Stimulated activated CD8-positive, alpha-beta memory T cell treated with anti-CD3 and anti-CD28 coated beads, Interleukin-2, amount 100 ng/mL, for 48 hours (primary cell): ENCODE measurements around the gene FAM117B.
"Not testable (repeated sequence)": the region's sequence is repeated elsewhere in the genome, so short reads cannot be mapped to it uniquely, and the experiment has no call there.

ENCODE experiments used
- DNase-seq, 2 donors: peaks; one replicate each; pipeline ENCODE4 v3.0.0-alpha.2; 2020; ENCODE audit warnings: low read depth in 2 of 2

The FAM117B gene

DNA sequence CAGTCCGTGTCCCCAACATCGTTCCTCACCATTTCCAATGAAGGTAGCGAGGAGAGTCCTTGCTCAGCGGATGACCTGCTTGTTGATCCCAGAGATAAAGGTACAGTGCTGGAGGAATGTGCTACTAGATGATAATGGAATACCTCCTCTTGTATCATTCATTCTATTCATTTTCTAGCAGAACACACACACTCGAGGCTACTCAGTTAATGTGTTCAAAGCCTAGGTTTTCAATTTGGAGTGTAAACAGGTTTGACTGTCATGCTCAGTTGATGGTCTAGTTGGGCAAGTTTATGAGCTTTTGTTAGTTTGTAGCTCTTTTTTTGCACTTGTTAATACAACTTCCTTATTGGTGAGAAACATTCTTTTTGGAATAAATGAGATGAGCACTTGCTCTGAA lies 122.6 kb downstream of the FAM117B start:
- DNase-seq = no peak

- DNase-seq = no peak
Measured at GRCh38 chr2:202758128-202758527, 123.4 kb downstream of the FAM117B start.

- DNase-seq = no peak
Measured at GRCh38 chr2:202758604-202759003, 123.8 kb downstream of the FAM117B start.

- no peak for DNase-seq
Measured at GRCh38 chr2:202760848-202761247, 126.1 kb downstream of the FAM117B start.

DNA sequence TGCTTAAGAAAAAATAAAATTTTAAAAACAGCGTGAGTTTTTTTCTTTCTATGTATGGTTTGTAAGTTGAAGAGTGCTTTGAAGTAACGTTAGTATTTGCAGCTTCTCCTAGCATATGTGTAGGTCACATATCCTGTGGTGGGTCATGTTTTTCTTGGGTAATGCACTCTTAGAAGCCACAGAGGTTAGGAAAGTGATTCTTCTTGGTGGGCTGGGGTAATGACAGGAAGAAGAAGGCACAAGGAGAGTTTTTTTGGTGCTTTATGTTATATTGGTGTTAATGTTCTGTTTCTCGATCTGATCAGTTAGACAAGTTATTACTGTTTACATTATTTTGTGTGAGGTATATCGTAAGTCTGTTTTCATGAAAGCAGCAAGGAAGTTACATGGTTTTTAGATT lies 127.8 kb downstream of the FAM117B start:
- no peak for DNase-seq

DNA sequence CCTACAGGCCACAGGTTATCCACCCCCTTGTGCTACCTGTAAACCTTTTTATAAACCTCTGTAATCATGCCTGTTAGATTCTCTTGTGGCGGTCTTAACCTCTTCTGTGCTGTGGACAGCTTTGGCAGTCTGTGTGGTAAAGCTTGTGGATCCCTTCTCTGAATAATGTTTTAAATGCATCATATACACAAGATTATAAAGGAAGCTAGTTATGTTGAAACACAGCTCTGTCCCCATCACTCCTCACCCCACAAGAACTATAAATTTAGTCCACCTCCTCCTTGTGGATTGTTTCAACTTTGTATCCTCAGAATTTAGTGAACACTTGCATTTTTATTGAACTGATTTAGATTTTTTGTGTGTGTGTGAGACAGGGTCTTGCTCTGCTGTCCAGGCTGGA lies 129.1 kb downstream of the FAM117B start:
- no peak for DNase-seq

DNA sequence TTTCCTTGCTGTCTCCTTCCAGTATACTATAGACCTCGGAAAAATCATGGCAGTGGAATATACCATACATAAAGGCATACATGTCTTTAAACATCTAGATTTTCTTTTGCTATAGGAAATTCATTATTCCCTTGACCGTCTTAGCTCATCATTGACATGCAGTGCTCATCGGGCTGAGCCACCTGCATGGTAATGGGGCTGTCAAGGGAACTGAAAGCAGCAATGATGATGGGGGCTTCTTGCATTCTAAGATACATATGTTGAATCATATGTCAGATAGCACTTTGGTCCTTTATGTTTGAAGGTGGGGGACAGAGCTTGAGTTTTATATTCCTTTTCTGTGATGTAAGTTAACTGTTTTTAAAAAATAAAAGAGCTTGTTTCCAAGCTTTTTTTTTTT lies 130.2 kb downstream of the FAM117B start:
- no peak for DNase-seq

DNA sequence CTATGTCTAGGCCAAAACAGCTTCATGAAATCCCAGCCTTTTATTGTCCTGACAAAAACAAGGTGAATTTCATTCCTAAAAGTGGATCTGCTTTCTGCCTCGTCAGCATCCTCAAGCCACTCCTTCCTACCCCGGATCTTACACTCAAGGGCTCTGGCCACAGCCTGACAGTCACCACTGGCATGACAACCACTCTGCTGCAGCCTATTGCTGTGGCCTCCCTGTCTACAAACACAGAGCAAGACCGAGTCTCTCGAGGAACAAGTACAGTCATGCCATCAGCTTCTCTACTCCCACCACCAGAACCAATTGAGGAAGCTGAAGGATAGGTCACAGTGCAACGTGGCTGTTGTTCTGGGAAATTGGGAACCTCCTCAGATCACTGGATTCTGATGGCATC lies 130.7 kb downstream of the FAM117B start:
- DNase-seq = no peak

- DNase-seq = no peak
Measured at GRCh38 chr2:202768273-202768672, 133.5 kb downstream of the FAM117B start.

DNA sequence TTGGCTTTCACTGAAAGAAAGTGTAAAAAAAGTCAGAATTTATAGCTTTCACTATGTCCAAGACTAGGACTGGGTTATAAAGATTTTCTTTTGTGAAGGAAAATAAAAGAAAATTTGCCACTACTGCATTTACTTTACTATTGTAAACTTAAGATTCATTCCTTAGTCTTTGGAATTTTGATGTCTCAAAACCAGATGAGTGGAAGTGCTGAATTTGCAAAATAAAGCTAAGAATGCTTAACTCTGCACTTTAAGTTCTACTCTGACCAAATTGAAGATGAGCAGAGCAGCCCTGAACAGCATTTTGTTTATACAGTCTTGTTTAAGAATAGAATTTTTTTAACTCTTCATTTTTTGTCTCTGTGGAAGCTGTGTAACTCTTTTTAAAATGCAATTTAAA lies 134.4 kb downstream of the FAM117B start:
- DNase-seq = no peak

DNA sequence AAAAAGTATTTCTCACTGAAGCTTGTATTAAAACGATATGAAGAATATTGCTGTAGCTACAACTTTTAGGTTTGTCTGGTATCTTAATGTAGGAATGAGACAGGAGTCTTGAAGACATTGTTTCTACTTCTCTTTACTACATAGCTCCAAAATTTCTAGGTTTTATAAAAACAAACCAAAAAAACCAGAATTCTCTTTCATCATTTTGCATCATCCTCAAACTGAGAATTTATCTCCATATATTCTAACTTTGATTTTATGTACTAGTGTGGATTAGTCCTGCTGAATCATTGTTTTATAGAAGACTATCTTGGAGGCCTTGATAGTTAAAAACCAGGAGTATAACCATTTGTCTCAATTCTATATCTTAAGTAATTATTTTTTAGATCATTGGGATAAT lies 136.6 kb downstream of the FAM117B start:
- no peak for DNase-seq

- no peak for DNase-seq
Measured at GRCh38 chr2:202771741-202772460, 137.1 kb downstream of the FAM117B start.

DNA sequence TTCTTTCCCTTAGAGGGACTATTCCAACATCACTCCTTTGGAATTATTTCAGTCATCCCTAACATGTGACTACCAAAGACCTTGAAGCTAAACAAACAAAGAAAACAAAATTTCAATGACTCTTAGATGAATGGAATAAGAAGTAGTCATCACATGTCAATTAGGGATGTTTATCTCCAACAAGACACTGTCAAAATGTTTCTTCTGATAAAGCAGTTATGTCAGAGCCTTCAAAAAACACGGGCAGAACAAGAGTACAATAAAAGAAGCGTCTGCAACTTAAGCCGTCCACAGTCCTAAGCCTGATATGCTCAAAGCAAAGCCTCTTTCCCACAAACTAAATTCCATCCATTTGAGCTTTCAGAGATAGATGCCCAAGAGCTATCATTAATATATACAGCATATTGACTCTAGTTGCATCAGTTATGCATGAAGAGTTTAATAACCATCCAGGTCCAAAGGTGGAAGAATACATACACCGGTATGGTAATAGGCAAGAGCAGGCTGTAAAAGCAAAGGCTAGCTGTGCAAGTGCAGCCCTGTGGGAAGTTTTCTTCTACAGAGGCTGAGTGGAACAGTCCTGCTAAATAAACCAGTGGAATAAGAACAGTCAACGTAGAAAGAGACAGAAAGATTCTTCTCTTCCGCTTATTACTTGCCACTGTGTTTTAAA lies 138.7 kb downstream of the FAM117B start:
- DNase-seq = no peak

- no peak for DNase-seq
Measured at GRCh38 chr2:202774104-202774503, 139.3 kb downstream of the FAM117B start.

GRCh38 chr2:202778217-202778616 lies 143.4 kb downstream of the FAM117B start:
- no peak for DNase-seq

DNA sequence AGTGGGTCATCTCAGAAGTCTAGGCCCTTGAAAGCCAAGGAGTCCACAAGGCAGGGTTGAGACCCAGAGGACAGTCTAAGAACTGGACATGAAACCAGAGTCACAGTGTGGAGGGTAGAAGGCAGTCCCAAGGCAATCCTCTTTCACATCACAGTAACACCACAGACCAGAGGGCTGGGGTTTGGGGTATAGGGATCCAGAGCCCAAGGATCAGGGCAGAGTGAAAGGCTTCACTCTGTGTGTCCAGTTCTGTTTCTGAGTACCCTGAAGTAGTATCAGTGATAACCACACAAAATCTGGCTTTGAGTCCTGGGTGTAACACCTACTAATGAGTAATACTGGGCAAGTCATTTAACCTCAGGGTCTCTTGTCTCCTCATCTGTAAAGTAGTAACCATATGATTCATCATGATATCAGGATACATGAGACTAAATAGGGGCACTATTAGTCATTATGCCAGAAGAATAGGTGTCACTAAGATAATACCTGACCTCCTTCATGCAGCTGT lies 145.8 kb downstream of the FAM117B start:
- DNase-seq = no peak

- no peak for DNase-seq
Measured at GRCh38 chr2:202782940-202783558, 148.3 kb downstream of the FAM117B start.

GRCh38 chr2:202786842-202787241 lies 152.1 kb downstream of the FAM117B start:
- DNase-seq = no peak

GRCh38 chr2:202790676-202791075 lies 155.9 kb downstream of the FAM117B start:
- DNase-seq = no peak

GRCh38 chr2:202797944-202798343 lies 163.2 kb downstream of the FAM117B start:
- DNase-seq = no peak

- DNase-seq = not testable (repeated sequence)
Measured at GRCh38 chr2:202805911-202806310, 171.1 kb downstream of the FAM117B start.

DNA sequence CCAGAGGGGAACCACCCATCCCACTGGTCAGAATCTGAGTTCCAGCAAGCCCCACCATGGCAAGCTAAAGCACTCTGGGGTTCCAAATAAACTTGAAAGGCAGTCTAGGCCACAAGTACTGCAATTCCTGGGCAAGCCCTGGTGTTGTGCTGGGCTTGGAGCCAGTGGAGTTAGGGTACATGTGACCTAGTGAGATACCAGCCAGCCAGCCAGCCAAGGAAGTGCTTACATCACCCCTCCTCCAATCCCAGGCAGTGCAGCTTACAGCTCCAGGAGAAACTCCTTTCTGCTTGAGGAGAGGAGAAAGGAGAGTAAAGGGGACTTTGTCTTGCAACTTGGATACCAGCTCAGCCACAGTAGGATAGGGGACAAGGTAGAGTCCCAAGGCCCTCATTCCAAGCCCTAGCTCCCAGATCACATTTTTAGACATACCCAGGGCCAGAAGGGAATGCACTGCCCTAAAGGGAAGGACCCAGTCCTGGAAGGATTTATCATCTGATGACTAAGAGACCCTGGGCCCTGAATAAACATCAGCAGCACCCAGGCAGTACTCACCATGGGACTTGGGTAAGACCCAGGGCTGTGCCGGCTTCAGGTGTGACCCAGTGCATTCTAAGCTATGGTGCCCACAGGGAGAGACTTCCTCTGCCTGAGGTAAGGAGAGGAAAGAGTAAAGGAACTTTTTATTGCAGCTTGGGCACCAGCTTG lies 172.8 kb downstream of the FAM117B start:
- DNase-seq = not testable (repeated sequence)
